SW 1271 (cell line): ENCODE data around the gene P3R3URF.

Experiments
- DNase-seq, 2 experiments: peaks; one replicate each; lab custom pipeline; 2025; lab: John Stamatoyannopoulos, UW

The P3R3URF gene

GRCh38 chr1:46193984-46194570 is 17.8 kb upstream of the P3R3URF start:
- DNase-seq = no peak

DNA sequence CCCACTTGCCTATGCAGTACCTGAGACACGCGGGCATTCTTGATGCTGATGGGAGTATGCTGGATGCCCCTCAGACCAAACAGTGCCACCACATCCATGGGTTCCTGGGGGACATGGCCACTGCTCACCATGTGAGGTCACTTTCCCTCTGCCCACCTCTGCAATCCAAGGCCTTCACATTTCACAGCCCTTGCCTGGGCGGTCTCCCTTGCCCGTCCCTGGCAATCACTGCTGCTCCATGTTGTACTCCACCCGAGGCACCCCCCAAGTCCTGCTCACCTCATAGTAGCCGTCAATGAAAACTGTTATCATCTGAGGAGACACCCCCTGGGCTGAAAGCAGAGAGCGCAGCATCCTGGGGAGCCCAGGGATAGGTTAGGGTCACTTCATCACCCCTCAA is 17.0 kb upstream of the P3R3URF start:
- DNase-seq = no peak

- DNase-seq = no peak
Observed at GRCh38 chr1:46192171-46192570, 15.9 kb upstream of the P3R3URF start.

DNA sequence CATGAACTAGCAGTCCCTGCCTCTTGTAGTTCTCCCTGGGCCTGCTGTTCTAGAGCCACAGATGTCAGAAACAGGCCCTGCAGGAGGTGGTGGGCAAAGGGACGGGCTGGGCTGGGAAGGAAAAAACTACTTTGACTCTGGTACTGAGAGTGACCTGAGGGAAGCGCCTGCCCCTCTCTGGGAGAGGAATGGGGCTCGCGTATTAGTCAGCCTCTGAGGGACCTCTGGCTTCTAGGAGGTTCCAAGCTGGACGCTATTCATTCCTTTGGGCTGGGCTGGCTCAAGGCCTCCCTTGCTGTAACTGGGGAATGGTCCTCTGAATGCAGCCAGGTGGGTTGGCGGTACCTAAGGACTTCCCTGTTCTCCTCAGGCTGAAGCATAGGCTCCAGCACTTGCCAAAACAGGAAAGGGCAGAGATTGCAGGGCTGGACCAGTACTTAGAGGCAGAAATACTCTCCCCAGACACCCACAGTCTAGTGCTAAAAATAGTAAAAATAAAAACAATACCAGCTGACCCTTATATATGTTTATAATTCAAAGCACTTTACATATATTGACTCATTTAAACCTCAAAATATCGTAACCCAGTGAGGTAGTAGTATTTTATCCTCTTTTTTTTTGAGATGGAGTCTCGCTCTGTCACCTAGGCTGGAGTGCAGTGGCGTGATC is 14.9 kb upstream of the P3R3URF start:
- DNase-seq = no peak

GRCh38 chr1:46190539-46190938 is 14.3 kb upstream of the P3R3URF start:
- DNase-seq = no peak

- DNase-seq = no peak
Observed at GRCh38 chr1:46188295-46189030, 12.2 kb upstream of the P3R3URF start.

DNA sequence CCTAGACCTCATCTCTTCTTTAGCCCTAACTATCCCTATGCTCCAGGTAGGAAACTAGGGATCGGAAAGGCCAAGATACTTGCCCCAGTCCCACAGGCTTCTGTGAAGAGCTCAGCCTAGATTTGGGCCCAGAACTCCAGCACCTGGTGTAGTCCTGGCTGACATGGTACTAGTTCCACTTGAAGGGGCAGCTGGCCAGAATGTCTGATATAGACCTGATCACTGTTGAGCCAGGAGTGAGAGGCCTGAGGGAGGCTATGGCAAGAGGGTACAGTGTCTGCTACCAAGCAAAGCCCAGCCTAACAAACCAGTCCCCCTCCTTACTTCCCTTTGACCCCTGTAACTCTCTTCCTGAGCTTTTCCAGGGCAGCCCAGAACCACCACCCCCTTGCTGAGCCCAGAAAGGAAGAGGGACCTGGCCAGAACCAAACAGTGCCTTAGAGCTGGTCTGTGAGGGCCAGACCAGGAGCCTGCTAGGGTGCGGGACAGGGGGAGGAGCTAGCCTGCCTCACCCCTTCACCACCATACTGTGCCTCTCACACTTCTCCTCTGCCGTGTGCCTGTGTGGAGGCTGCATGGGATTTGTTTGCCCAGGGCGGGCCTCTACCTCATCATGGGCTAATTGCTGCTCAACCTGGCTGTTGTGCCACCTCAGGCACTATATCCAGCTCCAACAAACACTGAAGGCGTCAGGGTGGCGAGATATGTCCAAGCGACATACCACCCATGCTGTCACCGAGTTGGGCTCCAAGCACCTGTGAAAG is 11.0 kb upstream of the P3R3URF start:
- DNase-seq = no peak

GRCh38 chr1:46186076-46186475 is 9.8 kb upstream of the P3R3URF start:
- no peak for DNase-seq

DNA sequence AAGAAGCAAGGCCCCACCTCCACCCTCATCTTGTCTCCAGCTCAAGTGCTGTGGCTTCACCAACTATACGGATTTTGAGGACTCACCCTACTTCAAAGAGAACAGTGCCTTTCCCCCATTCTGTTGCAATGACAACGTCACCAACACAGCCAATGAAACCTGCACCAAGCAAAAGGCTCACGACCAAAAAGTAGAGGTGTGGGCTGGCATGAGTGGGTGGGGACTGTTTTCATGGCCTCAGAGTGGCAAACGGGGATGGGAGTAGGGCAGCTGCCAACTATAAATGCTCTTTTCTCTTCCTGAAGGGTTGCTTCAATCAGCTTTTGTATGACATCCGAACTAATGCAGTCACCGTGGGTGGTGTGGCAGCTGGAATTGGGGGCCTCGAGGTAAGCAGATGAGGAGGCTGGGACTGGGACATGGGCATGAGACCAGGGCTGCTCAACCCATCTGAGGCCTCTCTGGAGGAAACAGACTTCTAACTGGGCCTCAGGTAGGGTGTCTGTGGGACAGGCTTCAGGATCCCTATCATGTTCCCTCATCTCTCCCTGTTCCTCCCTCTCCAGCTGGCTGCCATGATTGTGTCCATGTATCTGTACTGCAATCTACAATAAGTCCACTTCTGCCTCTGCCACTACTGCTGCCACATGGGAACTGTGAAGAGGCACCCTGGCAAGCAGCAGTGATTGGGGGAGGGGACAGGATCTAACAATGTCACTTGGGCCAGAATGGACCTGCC is 8.8 kb upstream of the P3R3URF start:
- DNase-seq = no peak

DNA sequence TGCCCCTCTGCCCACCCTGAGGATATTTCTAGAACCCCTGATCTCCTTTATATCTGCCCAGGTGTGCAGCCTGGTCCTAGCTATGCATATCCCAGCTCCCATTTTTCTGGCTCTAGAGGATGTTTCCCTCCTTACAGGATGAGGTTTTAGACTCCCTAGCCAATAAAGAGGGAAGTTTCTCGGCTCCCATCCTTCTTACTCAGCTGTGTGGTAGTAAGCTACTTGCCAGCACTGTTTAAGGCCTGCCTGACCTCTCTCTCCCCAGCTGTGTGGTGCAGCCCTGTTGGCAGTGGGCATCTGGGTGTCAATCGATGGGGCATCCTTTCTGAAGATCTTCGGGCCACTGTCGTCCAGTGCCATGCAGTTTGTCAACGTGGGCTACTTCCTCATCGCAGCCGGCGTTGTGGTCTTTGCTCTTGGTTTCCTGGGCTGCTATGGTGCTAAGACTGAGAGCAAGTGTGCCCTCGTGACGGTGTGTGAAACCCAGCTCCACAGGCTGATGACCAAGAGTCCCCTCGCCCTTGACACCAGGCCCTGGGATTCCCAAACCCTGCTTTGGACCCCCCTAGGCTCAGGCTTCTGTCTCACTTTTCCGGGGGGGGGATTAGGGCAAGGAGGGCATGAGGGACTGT is 7.8 kb upstream of the P3R3URF start:
- DNase-seq = no peak

- DNase-seq = peak; percentile 92 to 97
Observed at GRCh38 chr1:46183079-46183847, 7.0 kb upstream of the P3R3URF start.

DNA sequence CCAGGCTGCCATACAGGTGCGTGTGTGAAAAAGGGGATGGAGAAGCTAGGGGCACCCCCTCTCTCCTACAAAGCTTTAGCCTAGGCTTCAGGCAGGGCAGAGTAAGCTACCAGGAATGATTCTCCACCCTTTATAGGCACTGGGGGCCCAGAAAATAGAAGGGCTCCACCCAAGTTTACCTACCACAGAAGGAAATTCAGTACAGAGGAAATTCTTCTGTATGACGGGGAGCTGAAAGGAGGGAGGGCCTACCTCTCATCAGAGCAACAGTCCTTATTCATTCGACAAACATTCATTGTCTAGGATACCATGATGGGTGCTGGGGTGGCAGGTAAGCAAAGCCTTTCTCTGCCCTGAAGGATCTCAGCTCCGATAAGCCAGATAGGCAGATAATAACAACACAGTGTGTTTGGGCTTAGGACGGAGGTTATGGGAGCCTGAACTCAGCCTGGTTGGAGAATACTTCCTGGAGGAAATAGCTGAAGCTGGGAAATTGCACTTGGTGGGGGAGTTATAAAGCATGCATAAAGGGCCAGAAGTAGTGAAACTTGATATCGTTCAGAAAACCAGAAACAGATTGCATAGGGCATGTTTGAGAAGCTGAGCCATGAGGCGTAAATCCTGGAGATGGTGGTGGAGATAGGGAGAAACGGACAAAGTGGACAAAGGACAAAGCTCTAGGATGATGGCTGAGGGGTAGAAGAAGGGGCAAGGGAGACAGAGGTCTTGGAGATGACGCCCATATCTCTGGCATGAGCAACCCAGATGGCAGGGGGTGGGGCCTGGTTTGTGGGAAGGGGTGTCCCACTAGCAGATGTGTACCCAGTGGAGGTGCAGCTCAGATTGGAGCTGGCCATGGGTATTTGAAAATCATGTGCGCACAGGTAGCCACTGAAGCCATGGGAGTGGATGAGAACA is 5.3 kb upstream of the P3R3URF start:
- DNase-seq = peak in 1 of 2 experiments; percentile 4

DNA sequence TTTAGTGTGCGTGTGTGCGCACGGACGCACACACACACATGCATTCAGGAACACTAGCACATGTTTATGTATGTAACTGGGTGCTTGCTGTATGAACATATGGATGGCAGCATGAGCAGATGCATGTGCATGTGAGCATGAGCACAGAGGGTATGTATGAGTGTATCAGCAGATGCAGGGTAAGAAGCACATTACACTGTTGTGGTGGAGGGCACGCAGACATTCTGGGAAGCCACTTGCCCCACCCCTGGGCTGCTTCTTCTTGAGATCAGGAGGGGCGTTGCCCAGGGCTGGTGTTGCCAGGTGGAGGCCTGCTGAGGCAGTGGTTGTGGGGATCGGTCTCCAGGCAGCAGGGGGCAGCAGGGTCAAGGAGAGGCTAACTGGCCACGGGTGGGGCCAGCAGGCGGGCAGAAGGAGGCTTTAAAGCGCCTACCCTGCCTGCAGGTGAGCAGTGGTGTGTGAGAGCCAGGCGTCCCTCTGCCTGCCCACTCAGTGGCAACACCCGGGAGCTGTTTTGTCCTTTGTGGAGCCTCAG is 3.9 kb upstream of the P3R3URF start:
- DNase-seq = peak in 1 of 2 experiments; percentile 15

DNA sequence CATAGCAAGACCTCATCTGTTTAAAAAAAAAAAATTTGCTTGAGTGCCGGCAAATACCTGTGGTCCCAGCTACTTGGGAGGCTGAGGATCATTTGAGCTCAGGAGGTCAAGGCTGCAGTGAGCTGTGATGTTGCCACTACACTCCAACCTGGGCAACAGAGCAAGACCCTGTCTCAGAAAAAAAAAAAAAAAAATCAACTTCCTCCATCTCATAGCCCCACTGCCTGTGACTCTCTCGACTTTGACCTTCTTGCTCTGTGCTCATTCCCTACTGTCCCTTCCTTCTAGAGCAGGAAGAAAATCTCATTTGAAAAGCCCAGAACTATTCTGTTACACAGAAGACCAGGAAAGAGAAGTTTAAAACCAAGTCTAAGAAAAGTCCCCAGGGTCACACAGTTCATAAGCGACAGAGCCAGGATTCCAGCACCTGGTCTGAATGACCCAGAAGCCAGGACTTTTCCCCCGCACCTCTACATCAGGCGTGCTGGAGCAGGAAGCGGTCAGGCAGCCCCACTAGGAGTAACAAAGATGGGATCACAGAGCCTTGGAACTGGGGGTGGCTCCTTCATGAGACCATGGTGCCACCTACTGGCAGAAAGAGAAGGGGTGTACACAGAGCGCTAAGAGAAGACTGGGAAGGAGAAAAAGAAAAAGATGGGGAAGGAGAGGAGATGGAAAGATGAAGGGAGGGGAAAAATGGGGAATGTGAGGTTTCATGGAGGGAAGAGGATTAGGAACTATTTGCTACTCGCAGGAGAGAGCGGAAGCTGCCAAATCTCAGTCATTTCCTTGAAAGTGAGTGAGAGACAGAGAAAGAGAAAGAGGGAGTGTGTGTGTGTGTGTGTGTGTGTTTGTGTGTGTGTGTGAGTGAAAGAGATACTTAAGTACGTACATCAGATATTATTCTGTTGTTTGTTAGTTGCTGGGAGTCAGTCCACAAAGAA is 3.1 kb upstream of the P3R3URF start:
- peak; percentile 49 to 79 for DNase-seq

- DNase-seq = no peak
Observed at GRCh38 chr1:46175243-46175642, 1.0 kb downstream of the P3R3URF start.

DNA sequence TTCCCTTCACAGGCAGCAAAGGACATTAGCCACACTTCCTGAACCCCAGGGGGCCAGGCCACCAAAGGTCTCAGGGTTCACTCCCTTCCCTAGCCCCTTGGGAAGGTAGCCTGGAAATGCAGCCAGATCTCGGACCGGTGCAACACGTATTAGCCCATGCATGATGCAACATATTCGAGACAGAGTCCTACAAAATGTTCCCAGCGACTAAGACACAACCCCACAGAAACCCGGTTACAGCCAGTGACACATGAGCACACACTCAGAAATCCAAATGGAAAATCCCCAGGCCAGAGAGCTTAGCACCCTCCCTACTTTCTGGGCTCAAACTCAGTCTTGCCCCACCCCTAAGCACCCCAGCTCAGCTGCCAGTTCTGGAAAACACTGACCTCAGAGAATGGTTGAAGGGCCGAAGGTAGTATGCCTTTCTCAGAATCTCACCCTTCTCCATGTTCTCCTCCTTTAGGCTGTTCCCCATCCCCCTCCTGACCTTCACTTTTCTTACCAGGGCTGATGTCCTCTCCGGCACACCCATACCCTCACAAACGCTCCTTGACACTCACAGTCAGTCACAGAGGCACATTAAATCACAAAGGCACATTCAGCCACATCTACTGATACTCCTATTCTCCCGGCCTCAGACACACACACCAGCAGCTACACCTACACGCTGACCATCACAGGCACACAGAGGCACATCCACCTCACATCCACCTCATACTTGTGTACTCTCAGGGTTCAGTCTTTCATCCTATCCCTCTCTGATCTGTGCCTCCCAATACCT is 1.6 kb downstream of the P3R3URF start, which contains the start of gene TSPAN1:
TSPAN1 (plus strand) TSS at position 640 of the 784 bp plus-strand sequence. CDS start 6,021 bp downstream, outside the sequence.
- DNase-seq = no peak

- no peak for DNase-seq
Observed at GRCh38 chr1:46173361-46173856, 2.9 kb downstream of the P3R3URF start.
